GM12878 (cell line): ENCODE results near the gene MDFIC2. TPM values are rescaled to one million over a fixed set of nuclear protein-coding genes. Genes with fewer than 3 reads are reported as not detected.

Experiments
- ATAC-seq: fragments of 200-7000 bp; cut with Tn5 transposase; 3 replicates; pipeline ENCODE4 v1.9.1; 2020; ENCODE audit warnings: mild to moderate bottlenecking, moderate library complexity
- BruUV-seq: library from RNA; stranded (reverse); fragments of 400-500 nt; replicated peaks from 2 replicates; lab custom pipeline; 2021; lab: Mats Ljungman, UMichigan
- CTCF ChIA-PET: fragments of 300-600 bp; sonication (Branson Sonifier 250); formaldehyde crosslinking; extraction: SDS; loops from one replicate; lab custom pipeline; 2021; ENCODE audit warnings: inconsistent platforms; lab: Yijun Ruan, JAX
- POLR2A ChIA-PET: fragments of 350-600 bp; formaldehyde crosslinking; extraction: SDS; loops from one replicate; lab custom pipeline; 2021; ENCODE audit warnings: inconsistent platforms; lab: Charles Lee
- RAD21 ChIA-PET: fragments of 300-600 bp; sonication (Branson Sonifier 250); formaldehyde crosslinking; loops from one replicate; lab custom pipeline; 2023; ENCODE audit warnings: antibody characterized with exemption; ENCODE audit not compliant: unreplicated experiment; lab: Charles Lee
- SMC1A ChIA-PET: fragments of 300-600 bp; sonication (Branson Sonifier 250); formaldehyde crosslinking; loops from one replicate; lab custom pipeline; 2023; ENCODE audit not compliant: unreplicated experiment, uncharacterized antibody; lab: Charles Lee
- DNase-seq: peaks from one replicate; pipeline ENCODE4 v3.0.0-alpha.2; 2011; ENCODE audit warnings: low read depth, low spot score
- FAIRE-seq: peaks from 3 replicates; lab custom pipeline; 2011; peaks lifted over from hg19 to GRCh38; lab: Jason Lieb, UNC
- H2AFZ ChIP-seq: 2 replicates; pipeline ENCODE4 v1.6.0; 2011; ENCODE audit warnings: low read depth, low read length, control low read depth; ENCODE audit not compliant: control insufficient read depth
- H3K27ac ChIP-seq: 2 replicates; pipeline ENCODE4 v1.5.1; 2011; ENCODE audit warnings: control low read depth; ENCODE audit not compliant: control insufficient read depth, insufficient read depth
- H3K27me3 ChIP-seq, 2 experiments: replicated peaks in 1 of 2; 2 replicates each; pipeline versions ENCODE4 v1.6.0 to v1.6.1; 2011; ENCODE audit warnings: low read length in 1 of 2; ENCODE audit not compliant: control insufficient read depth in 2 of 2, insufficient read depth in 2 of 2
- H3K36me3 ChIP-seq, 2 experiments: 2 replicates each; pipeline ENCODE4 v1.5.1; 2011; ENCODE audit warnings: low read length in 1 of 2; ENCODE audit not compliant: control insufficient read depth in 2 of 2, insufficient read depth in 2 of 2
- H3K4me1 ChIP-seq: 2 replicates; pipeline ENCODE4 v1.6.1; 2011; ENCODE audit warnings: mild to moderate bottlenecking, low read length, moderate library complexity, mixed read lengths; ENCODE audit not compliant: control insufficient read depth, insufficient read depth
- H3K4me2 ChIP-seq: 2 replicates; pipeline ENCODE4 v1.6.0; 2011; ENCODE audit warnings: control low read depth; ENCODE audit not compliant: control insufficient read depth, insufficient read depth
- H3K4me3 ChIP-seq: fragments of 200-600 bp; sonication (generic); 2 replicates; pipeline ENCODE4 v1.5.1; 2016
- H3K79me2 ChIP-seq: 2 replicates; pipeline ENCODE4 v1.6.0; 2011; ENCODE audit warnings: low read length; ENCODE audit not compliant: control insufficient read depth, insufficient read depth
- H3K9ac ChIP-seq: 2 replicates; pipeline ENCODE4 v1.8.0; 2011; ENCODE audit warnings: low read length, control low read depth, mixed read lengths; ENCODE audit not compliant: control insufficient read depth, insufficient read depth
- H3K9me3 ChIP-seq: replicated peaks from 3 replicates; pipeline ENCODE4 v1.5.1; 2011; ENCODE audit warnings: mild to moderate bottlenecking, low read length; ENCODE audit not compliant: control insufficient read depth, insufficient read depth
- H4K20me1 ChIP-seq: 2 replicates; pipeline ENCODE4 v1.6.0; 2011; ENCODE audit not compliant: control insufficient read depth, insufficient read depth
- CHD2 ChIP-seq: IDR thresholded peaks from 2 replicates; pipeline ENCODE4 v1.6.1; 2011; ENCODE audit warnings: low read depth, low read length, improper control_type of control experiment, borderline replicate concordance
- EGR1 ChIP-seq, 2 experiments: IDR thresholded peaks; 1 replicate in 1 of 2; 2 replicates in 1 of 2; pipeline ENCODE4 v1.6.1; 2011 to 2012; ENCODE audit warnings: low read depth in 2 of 2, low read length in 2 of 2, borderline replicate concordance in 1 of 2, mild to moderate bottlenecking in 1 of 2, moderate library complexity in 1 of 2
- EZH2 ChIP-seq: IDR thresholded peaks from 2 replicates; pipeline ENCODE4 v1.6.1; 2012; ENCODE audit warnings: low read depth, mild to moderate bottlenecking, control low read depth, inconsistent platforms, low read length, borderline replicate concordance; ENCODE audit not compliant: control insufficient read depth
- HDAC6 ChIP-seq: fragments of 200-600 bp; sonication (generic); IDR thresholded peaks from one replicate; pipeline ENCODE4 v1.8.0; 2017; ENCODE audit warnings: antibody characterized with exemption; ENCODE audit not compliant: unreplicated experiment
- IKZF1 ChIP-seq: fragments of 450-650 bp; conservative IDR thresholded peaks from 2 replicates; pipeline ENCODE4 v1.6.1; 2017; ENCODE audit warnings: antibody characterized with exemption, mild to moderate bottlenecking
- IRF4 ChIP-seq: IDR thresholded peaks from 2 replicates; pipeline ENCODE4 v1.6.1; 2011; ENCODE audit warnings: low read depth, low read length
- MXI1 ChIP-seq: fragments of 150-350 bp; IDR thresholded peaks from 2 replicates; pipeline ENCODE4 v1.6.1; 2011; ENCODE audit warnings: low read depth, mild to moderate bottlenecking, inconsistent platforms, low read length, improper control_type of control experiment
- NFXL1 ChIP-seq: fragments of 450-650 bp; IDR thresholded peaks from 2 replicates; pipeline ENCODE4 v1.6.1; 2017; ENCODE audit warnings: antibody characterized with exemption, mild to moderate bottlenecking, borderline replicate concordance
- NR2F1 ChIP-seq: fragments of 450-650 bp; conservative IDR thresholded peaks from 2 replicates; pipeline ENCODE4 v1.6.1; 2017; ENCODE audit warnings: mild to moderate bottlenecking
- PAX5 ChIP-seq: IDR thresholded peaks from 2 replicates; pipeline ENCODE4 v1.6.1; 2011; ENCODE audit warnings: low read depth, low read length, borderline replicate concordance
- PAX8 ChIP-seq: fragments of 450-650 bp; IDR thresholded peaks from 2 replicates; pipeline ENCODE4 v1.6.1; 2017; ENCODE audit warnings: mild to moderate bottlenecking, moderate library complexity
- POU2F2 ChIP-seq: IDR thresholded peaks from 3 replicates; pipeline ENCODE4 v1.6.1; 2011; ENCODE audit warnings: low read depth, mild to moderate bottlenecking, low read length, borderline replicate concordance
- RAD21 ChIP-seq: IDR thresholded peaks from 2 replicates; pipeline ENCODE4 v1.6.1; 2011; ENCODE audit warnings: mild to moderate bottlenecking, low read depth, low read length, moderate library complexity; ENCODE audit not compliant: insufficient read depth
- SREBF2 ChIP-seq: IDR thresholded peaks from 2 replicates; pipeline ENCODE4 v1.6.1; 2012; ENCODE audit warnings: mild to moderate bottlenecking, low read length
- TCF7 ChIP-seq: IDR thresholded peaks from 2 replicates; pipeline ENCODE4 v1.6.1; 2014; ENCODE audit warnings: antibody characterized with exemption, borderline replicate concordance
- ZNF24 ChIP-seq: fragments of 450-650 bp; IDR thresholded peaks from 2 replicates; pipeline ENCODE4 v1.6.1; 2017; ENCODE audit warnings: antibody characterized with exemption, mild to moderate bottlenecking
- ZSCAN29 ChIP-seq: fragments of 450-650 bp; IDR thresholded peaks from 2 replicates; pipeline ENCODE4 v1.6.1; 2017; ENCODE audit warnings: mild to moderate bottlenecking, moderate library complexity
- WGBS: methylation state at CpG from one replicate; pipeline ENCODE4 v1.1.6; 2016; ENCODE audit warnings: low lambda C conversion rate; ENCODE audit not compliant: insufficient replicate concordance, insufficient coverage; ENCODE audit errors: missing lambda C conversion rate; 5-methylcytosine and 5-hydroxymethylcytosine counted together
- in situ Hi-C: fragments of 300-500 bp; cut with MboI; formaldehyde crosslinking; loops from 9 replicates; pipeline ENCODE4 v1.14.3; 2018; ENCODE audit warnings: mixed read lengths
- intact Hi-C: fragments of 100-400 bp; cut with micrococcal nuclease; formaldehyde crosslinking; loops from one replicate; pipeline ENCODE4 v1.14.2; 2022; ENCODE audit not compliant: unreplicated experiment
- polyA plus RNA-seq, 11 experiments: library from polyadenylated mRNA; depleted of rRNA in 4 of 11; unstranded in 6 of 11; stranded (reverse) in 5 of 11; fragments of >200 nt; fragmentation: Nextera tagmentation in 4 of 11; fragmentation: Illumina TruSeq in 1 of 11; extraction: Ambion mirVana in 4 of 11; extraction: Trizol in 1 of 11; gene quantifications; 1 replicate in 1 of 11; 2 replicates in 10 of 11; pipeline versions ENCODE4 v1.2.1 to v1.2.3, GENCODE V29; 2011 to 2016; ENCODE audit warnings: inconsistent platforms in 2 of 11, missing spikeins in 2 of 11, low read depth in 1 of 11
- total RNA-seq, 4 experiments: library from RNA; depleted of rRNA in 3 of 4; stranded (reverse); fragments of >200 nt in 3 of 4; fragmentation: Illumina TruSeq in 1 of 4; extraction: Trizol in 1 of 4; gene quantifications; 2 replicates each; pipeline versions ENCODE4 v1.2.1 to v1.2.3, GENCODE V29; 2013 to 2021
- TF ChIP-seq, protein P1 (sequence below): fragments of 450-650 bp; IDR thresholded peaks from 2 replicates; pipeline ENCODE4 v1.6.1; 2016; ENCODE audit warnings: mild to moderate bottlenecking

MDFIC2 gene
- total and polyA plus RNA-seq, 10 of the 15 experiments (the other 5 are each of a cell fraction or from before 2014, with no cell fraction given) = not detected

DNA sequence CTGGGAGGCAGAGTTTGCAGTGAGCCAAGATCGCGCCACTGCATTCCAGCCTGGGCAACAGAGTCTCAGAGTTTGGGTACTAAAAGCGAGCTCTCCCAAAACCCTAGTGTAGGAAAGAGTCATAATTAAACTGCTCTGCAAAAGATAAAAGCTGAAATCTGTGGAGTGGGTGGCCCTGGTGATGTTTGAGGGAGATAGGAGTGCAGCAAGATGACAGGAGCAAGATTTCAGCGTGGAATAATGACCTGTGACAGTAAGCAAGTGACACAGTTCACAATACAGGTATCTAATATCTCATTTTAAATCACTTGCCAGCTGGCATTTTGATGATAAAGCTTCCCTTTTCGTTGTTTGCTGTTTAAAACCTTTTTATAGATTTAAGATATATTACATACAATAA lies 79.3 kb downstream of the MDFIC2 start:
- H3K79me2 ChIP-seq = no peaks in the 10 kb centered on the region
- intact Hi-C loops = no loop called here
- no peaks in the 10 kb centered on the region for H3K36me3 ChIP-seq
- H3K27me3 ChIP-seq = no peaks in the 10 kb centered on the region; a peak in 1 of 4 replicates
- ATAC-seq = no peak
- no peak for TF ChIP-seq RAD21
- TF ChIP-seq HDAC6 = no peak
- TF ChIP-seq ZNF24 = no peak
- TF ChIP-seq, protein P1, sequence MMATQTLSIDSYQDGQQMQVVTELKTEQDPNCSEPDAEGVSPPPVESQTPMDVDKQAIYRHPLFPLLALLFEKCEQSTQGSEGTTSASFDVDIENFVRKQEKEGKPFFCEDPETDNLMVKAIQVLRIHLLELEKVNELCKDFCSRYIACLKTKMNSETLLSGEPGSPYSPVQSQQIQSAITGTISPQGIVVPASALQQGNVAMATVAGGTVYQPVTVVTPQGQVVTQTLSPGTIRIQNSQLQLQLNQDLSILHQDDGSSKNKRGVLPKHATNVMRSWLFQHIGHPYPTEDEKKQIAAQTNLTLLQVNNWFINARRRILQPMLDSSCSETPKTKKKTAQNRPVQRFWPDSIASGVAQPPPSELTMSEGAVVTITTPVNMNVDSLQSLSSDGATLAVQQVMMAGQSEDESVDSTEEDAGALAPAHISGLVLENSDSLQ = no peak
- TF ChIP-seq TCF7 = no peak
- no peak for TF ChIP-seq MXI1
- TF ChIP-seq POU2F2 = no peak
- TF ChIP-seq, all 136 proteins: peak for 0
- ChIA-PET SMC1A (no interaction called here), RAD21 (no interaction called here), CTCF (no interaction called here), POLR2A (no interaction called here)
- 40% methylated on average over 5 of the region's 5 CpGs for WGBS
- Histone ChIP-seq H3K4me3 (no peak overlapping the region), H3K27ac (no peak overlapping the region), H3K9me3 (no peaks in the 10 kb centered on the region), H4K20me1 (no peaks in the 10 kb centered on the region), H3K4me2 (no peak overlapping the region), H3K9ac (no peak overlapping the region), H2AFZ (no peak overlapping the region), H3K4me1 (no peaks in the 10 kb centered on the region)
- BruUV-seq = no TSS peak
- DNase-seq (no peak), FAIRE-seq (no peak)
- in situ Hi-C loops = no loop called here

- Histone ChIP-seq H3K4me3 (no peak overlapping the region), H3K79me2 (no peaks in the 10 kb centered on the region), H3K4me1 (no peaks in the 10 kb centered on the region), H2AFZ (no peak overlapping the region), H3K4me2 (no peak overlapping the region), H3K9me3 (no peaks in the 10 kb centered on the region), H3K27me3 (no peaks in the 10 kb centered on the region; a peak in 1 of 4 replicates), H4K20me1 (no peaks in the 10 kb centered on the region), H3K9ac (no peak overlapping the region), H3K36me3 (no peaks in the 10 kb centered on the region), H3K27ac (no peak overlapping the region)
- ChIA-PET RAD21 (no interaction called here), CTCF (no interaction called here), POLR2A (no interaction called here), SMC1A (no interaction called here)
- intact Hi-C loops = no loop called here
- no TSS peak for BruUV-seq
- in situ Hi-C loops = no loop called here
- WGBS = 48% methylated on average over 15 of the region's 15 CpGs
- ATAC-seq (no peak), DNase-seq (no peak), FAIRE-seq (no peak)
- TF ChIP-seq PAX5 = no peak
- TF ChIP-seq SREBF2 = no peak
- no peak for TF ChIP-seq CHD2
- TF ChIP-seq IRF4 = no peak
- TF ChIP-seq IKZF1 = no peak
- no peak for TF ChIP-seq EGR1 (IDR thresholded peaks at IDR 0.05; ENCODE audit: borderline replicate concordance in 1 of 2, low read depth in 2 of 2, low read length in 2 of 2)
- no peak for TF ChIP-seq ZSCAN29
- no peak for TF ChIP-seq NR2F1
- TF ChIP-seq NFXL1 = no peak
- no peak for TF ChIP-seq PAX8
- TF ChIP-seq EZH2 = no peak
Measured at GRCh38 chr3:70231266-70231701, 81.2 kb downstream of the MDFIC2 start.
